ENCODE results near the gene PLXNA2.

Gene PLXNA2

GRCh38 chr1:208025031-208025430 lies 219.2 kb downstream of the PLXNA2 start:
- CTCF ChIA-PET: interaction anchor here (0.9 to 25.1 kb wide), 13 partner anchors 12 to 221 kb away, joined by 3 to 990 read pairs (median 4); partner anchors contain the start of gene PLXNA2
- DNase-seq (ENCODE audit: low read depth, low spot score): no peak
- no peak overlapping the region for H3K4me3 ChIP-seq (ENCODE audit: low read depth, low read length)
- POLR2A ChIA-PET: interaction anchor here (0.9 to 1.4 kb wide), 2 partner anchors 219 to 229 kb away, joined by 5 to 6 read pairs; partner anchors contain the start of gene PLXNA2
- TF ChIP-seq, protein P1, sequence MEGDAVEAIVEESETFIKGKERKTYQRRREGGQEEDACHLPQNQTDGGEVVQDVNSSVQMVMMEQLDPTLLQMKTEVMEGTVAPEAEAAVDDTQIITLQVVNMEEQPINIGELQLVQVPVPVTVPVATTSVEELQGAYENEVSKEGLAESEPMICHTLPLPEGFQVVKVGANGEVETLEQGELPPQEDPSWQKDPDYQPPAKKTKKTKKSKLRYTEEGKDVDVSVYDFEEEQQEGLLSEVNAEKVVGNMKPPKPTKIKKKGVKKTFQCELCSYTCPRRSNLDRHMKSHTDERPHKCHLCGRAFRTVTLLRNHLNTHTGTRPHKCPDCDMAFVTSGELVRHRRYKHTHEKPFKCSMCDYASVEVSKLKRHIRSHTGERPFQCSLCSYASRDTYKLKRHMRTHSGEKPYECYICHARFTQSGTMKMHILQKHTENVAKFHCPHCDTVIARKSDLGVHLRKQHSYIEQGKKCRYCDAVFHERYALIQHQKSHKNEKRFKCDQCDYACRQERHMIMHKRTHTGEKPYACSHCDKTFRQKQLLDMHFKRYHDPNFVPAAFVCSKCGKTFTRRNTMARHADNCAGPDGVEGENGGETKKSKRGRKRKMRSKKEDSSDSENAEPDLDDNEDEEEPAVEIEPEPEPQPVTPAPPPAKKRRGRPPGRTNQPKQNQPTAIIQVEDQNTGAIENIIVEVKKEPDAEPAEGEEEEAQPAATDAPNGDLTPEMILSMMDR (IDR thresholded peaks at IDR 0.05; ENCODE audit: insufficient read depth, low read length, missing control alignments): no peak

DNA sequence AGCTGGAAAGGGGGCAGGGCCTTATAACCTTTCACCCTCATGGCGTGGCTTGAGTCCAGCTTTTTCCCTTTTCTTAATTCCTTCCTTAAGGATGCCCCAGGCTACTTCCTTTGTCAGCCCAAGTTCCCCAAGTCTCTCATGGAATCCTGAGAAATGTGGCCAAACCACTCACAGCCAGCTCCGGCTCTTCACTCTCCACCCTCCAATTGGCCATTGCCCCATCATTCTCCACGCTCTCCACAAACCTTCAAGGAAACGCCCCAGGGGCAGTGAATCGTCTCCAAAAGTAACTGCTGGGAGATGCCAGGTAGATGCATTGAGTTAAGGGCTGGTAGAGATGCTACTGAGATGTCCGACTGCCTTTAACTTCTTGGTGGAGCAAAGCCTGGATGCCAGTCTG lies 219.8 kb downstream of the PLXNA2 start:
- DNase-seq (ENCODE audit: low read depth, low spot score): no peak
- TF ChIP-seq, protein P1 (IDR thresholded peaks at IDR 0.05; ENCODE audit: insufficient read depth, low read length, missing control alignments): no peak

DNA sequence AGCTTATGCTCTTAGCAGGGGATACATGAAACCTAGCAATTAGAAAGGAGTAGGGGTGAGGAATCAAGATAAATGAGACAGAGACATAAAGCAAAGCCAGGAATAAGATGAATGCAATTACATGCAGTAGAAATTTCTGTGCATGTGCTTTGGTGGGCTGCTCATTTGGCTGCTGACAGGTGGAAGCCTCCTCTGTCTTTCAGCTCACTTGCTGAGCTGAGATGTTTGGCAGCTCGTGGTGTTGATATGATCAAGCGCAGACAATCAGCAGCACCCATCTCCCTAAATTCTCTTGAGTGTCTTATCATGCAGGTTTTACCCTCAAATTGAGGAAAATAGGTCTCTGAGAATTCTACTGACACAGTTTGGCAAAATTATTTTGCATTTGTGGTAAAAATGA lies 224.9 kb downstream of the PLXNA2 start:
- POLR2A ChIA-PET: no interaction called here
- no peak for DNase-seq (ENCODE audit: low read depth, low spot score)
- TF ChIP-seq, protein P1 (IDR thresholded peaks at IDR 0.05; ENCODE audit: insufficient read depth, low read length, missing control alignments): no peak
- CTCF ChIA-PET: interaction anchor here (0.6 to 25.1 kb wide), 11 partner anchors 12 to 1547 kb away, joined by 3 to 990 read pairs (median 4); partner anchors contain the start of gene PLXNA2
- H3K4me3 ChIP-seq (ENCODE audit: low read depth, low read length): no peak overlapping the region

More for the DNA sequence above, 219.8 kb downstream of the PLXNA2 start:
- ChIA-PET POLR2A (interaction anchor here (1.4 kb wide), 1 partner anchor 230 kb away, joined by 5 read pairs; no protein-coding TSS in a partner anchor), CTCF (interaction anchor here (1.1 to 25.1 kb wide), 9 partner anchors 18 to 222 kb away, joined by 3 to 990 read pairs (median 4); partner anchors contain the start of gene PLXNA2)
- H3K4me3 ChIP-seq (ENCODE audit: low read depth, low read length): no peak overlapping the region

DNA sequence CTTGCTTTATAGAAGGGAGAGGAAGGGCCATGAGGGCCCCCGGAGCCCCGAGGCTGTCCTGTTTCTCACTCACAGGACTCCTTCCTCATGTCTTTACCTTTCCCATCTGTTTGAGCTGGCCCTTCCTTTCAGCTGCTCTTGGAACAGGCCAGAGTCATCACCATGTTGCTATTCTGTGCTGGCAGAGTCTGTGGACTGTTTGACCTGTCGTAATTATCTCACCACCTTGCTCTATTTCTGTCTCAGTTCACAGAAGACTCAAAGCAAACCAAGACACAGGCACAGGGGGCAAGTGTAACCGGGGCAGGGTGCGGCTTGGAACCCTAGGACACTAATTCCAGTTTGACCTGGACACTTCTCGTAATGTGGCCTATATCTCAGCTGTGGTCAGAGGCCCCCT lies 228.9 kb downstream of the PLXNA2 start:
- no peak overlapping the region for H3K4me3 ChIP-seq (ENCODE audit: low read depth, low read length)
- ChIA-PET POLR2A (no interaction called here), CTCF (interaction anchor here (1.6 to 25.1 kb wide), 4 partner anchors 12 to 231 kb away, joined by 3 to 990 read pairs (median 6); partner anchors contain the start of gene PLXNA2)
- no peak for DNase-seq (ENCODE audit: low read depth, low spot score)
- TF ChIP-seq, protein P1 (IDR thresholded peaks at IDR 0.05; ENCODE audit: insufficient read depth, low read length, missing control alignments): no peak

- POLR2A ChIA-PET: no interaction called here
- H3K4me3 ChIP-seq (ENCODE audit: low read depth, low read length): no peak overlapping the region
These were observed 231.0 kb downstream of the PLXNA2 start for GRCh38 chr1:208013210-208013609.

DNA sequence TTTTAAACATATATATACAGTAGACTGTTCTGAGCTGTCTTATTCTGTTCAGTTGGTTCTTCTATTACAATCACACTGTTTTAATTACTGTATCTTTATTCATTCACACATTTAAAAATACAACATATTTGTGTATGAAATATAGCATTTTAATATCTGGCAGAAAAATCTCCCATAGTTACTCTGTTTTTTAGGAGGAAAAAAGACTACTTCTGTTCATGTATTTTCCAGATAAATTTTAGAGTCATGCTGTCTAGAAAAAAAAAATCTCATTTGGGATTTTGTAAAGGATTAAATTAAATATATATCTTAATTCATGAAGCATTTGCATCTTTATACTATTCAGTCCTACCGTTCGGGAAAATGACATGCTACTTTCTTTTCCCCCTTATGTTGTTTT lies 231.5 kb downstream of the PLXNA2 start:
- ChIA-PET POLR2A (no interaction called here), CTCF (interaction anchor here (1.4 to 3.2 kb wide), 7 partner anchors 9 to 233 kb away, joined by 3 to 19 read pairs (median 7); no protein-coding TSS in a partner anchor)
- no peak overlapping the region for H3K4me3 ChIP-seq (ENCODE audit: low read depth, low read length)
- DNase-seq (ENCODE audit: low read depth, low spot score): no peak
- TF ChIP-seq, protein P1 (IDR thresholded peaks at IDR 0.05; ENCODE audit: insufficient read depth, low read length, missing control alignments): no peak

More at GRCh38 chr1:208013210-208013609, 231.0 kb downstream of the PLXNA2 start:
- TF ChIP-seq, protein P1 (IDR thresholded peaks at IDR 0.05; ENCODE audit: insufficient read depth, low read length, missing control alignments): no peak
- DNase-seq (ENCODE audit: low read depth, low spot score): no peak
- CTCF ChIA-PET: interaction anchor here (1.4 to 3.2 kb wide), 6 partner anchors 9 to 229 kb away, joined by 3 to 19 read pairs (median 8); no protein-coding TSS in a partner anchor
